Kidney (tissue), 14 donors: Measurements from ENCODE around the gene MAN1B1. TPM values are rescaled to one million over a fixed set of nuclear protein-coding genes. Genes with fewer than 3 reads are reported as not detected.

ENCODE experiments used
- DNase-seq, 5 donors: peaks; one replicate each; pipeline ENCODE4 v3.0.0-alpha.2; 2013 to 2020
- FAIRE-seq: peaks from 2 replicates; lab custom pipeline; 2012; peaks lifted over from hg19 to GRCh38; lab: Jason Lieb, UNC
- H3K27ac ChIP-seq, 2 donors: one replicate each; pipeline ENCODE4 v1.7.0; 2013; ENCODE audit warnings: low read depth in 2 of 2, low read length in 2 of 2, inconsistent platforms in 1 of 2
- H3K27me3 ChIP-seq: one replicate; pipeline ENCODE4 v1.7.1; 2013; ENCODE audit warnings: low read length, inconsistent platforms; ENCODE audit not compliant: control insufficient read depth, insufficient read depth
- H3K36me3 ChIP-seq, 3 donors: one replicate each; pipeline versions ENCODE4 v1.7.0 to v1.7.1; 2013; ENCODE audit warnings: low read length in 3 of 3, control low read depth in 1 of 3, inconsistent platforms in 1 of 3; ENCODE audit not compliant: insufficient read depth in 3 of 3, control insufficient read depth in 2 of 3
- H3K4me1 ChIP-seq, 3 donors: one replicate each; pipeline versions ENCODE4 v1.7.0 to v1.7.1; 2013; ENCODE audit warnings: low read length in 3 of 3, inconsistent platforms in 1 of 3, low read depth in 1 of 3; ENCODE audit not compliant: control insufficient read depth in 2 of 3, insufficient read depth in 2 of 3
- H3K4me3 ChIP-seq, 3 donors: one replicate each; pipeline versions ENCODE4 v1.7.0 to v1.8.1; 2013; ENCODE audit warnings: low read length in 3 of 3, control low read depth in 1 of 3, inconsistent platforms in 1 of 3
- H3K9ac ChIP-seq, 3 donors: one replicate each; pipeline versions ENCODE4 v1.7.0 to v1.7.1; 2013; ENCODE audit warnings: low read length in 3 of 3, control low read depth in 1 of 3, inconsistent platforms in 1 of 3
- H3K9me3 ChIP-seq, 3 donors: one replicate each; pipeline versions ENCODE4 v1.7.0 to v1.7.1; 2013; ENCODE audit warnings: low read length in 3 of 3, control low read depth in 1 of 3, inconsistent platforms in 1 of 3; ENCODE audit not compliant: control insufficient read depth in 2 of 3, insufficient read depth in 1 of 3
- intact Hi-C: fragments of 100-400 bp; cut with DNase I; formaldehyde crosslinking; loops from one replicate; pipeline ENCODE4 v1.11.1; 2022
- polyA plus RNA-seq: library from polyadenylated mRNA; stranded (reverse); fragments of 350-450 nt; fragmentation: Illumina TruSeq; extraction: RNeasy Lipid Tissue Mini Kit (QIAGEN cat#74804); gene quantifications from one replicate; pipeline ENCODE4 v1.2.3, GENCODE V29; 2014; ENCODE audit warnings: low read depth, low replicate concordance; ENCODE audit not compliant: insufficient read depth
- total RNA-seq: library from RNA; stranded (reverse); fragmentation: NEBNext Ultra II Directional; extraction: Animal tissue kit (Norgen Biotek cat#: 25700); gene quantifications from one replicate; pipeline ENCODE4 v1.2.1, GENCODE V29; 2021
- TF ChIP-seq, protein P1 (sequence below): IDR thresholded peaks from 3 replicates; pipeline ENCODE4 v1.5.1; 2012; ENCODE audit warnings: mild to moderate bottlenecking, moderate library complexity, borderline replicate concordance; ENCODE audit not compliant: insufficient read depth; ENCODE audit errors: extremely low read depth
- donor health status: control.
- donor health status: control.
- donor health status: control.
- donor health status: control.
- donor health status: control.
- donor health status: DM: yes; HTN: yes; CAD: no.
- donor health status: Normal renal cell carcinoma (clear cell type).

MAN1B1 gene
- total and polyA plus RNA-seq, 2 donors from 2014 or later = 57.3 to 63.2 TPM

DNA sequence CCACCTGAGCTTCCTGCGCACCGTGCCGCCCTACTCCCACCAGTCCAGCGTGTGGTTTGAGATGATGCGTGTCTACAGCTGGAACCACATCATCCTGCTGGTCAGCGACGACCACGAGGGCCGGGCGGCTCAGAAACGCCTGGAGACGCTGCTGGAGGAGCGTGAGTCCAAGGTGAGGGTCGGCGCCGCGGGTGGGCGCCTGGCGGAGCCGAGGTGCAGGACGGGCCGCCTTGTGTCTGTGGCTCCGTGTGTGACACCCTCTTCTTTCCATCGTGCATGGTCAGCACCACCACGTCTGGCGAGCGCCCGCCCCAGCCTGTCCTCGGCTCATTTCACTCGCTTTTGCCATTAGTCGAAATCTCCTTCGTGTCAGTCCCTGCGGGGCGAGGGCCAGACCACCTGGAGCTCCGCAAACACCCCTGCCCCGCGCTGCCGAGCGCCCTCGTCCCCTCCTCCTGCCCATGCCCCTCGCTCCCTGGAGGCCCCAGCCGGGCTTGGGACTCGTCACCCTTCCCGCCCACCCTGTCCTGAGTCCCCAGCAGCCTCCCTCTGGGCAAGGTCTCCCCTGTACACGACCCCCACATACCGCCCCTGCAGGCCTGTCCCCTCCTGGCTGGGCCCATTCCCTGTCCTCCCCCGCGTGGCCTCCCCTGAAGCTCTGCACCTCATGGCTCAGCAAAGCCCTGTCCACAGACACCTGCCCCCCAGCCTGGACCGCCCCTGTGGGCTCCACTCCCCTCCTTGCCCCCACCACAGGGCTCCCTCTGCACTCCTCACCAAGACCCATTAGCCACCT lies 59.1 kb downstream of the MAN1B1 start:
- no peak overlapping the region for H3K4me3 ChIP-seq
- no peak overlapping the region for H3K9ac ChIP-seq
- TF ChIP-seq, protein P1, sequence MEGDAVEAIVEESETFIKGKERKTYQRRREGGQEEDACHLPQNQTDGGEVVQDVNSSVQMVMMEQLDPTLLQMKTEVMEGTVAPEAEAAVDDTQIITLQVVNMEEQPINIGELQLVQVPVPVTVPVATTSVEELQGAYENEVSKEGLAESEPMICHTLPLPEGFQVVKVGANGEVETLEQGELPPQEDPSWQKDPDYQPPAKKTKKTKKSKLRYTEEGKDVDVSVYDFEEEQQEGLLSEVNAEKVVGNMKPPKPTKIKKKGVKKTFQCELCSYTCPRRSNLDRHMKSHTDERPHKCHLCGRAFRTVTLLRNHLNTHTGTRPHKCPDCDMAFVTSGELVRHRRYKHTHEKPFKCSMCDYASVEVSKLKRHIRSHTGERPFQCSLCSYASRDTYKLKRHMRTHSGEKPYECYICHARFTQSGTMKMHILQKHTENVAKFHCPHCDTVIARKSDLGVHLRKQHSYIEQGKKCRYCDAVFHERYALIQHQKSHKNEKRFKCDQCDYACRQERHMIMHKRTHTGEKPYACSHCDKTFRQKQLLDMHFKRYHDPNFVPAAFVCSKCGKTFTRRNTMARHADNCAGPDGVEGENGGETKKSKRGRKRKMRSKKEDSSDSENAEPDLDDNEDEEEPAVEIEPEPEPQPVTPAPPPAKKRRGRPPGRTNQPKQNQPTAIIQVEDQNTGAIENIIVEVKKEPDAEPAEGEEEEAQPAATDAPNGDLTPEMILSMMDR = no peak
- no peaks in the 10 kb centered on the region for H3K36me3 ChIP-seq
- H3K4me1 ChIP-seq = no peaks in the 10 kb centered on the region
- H3K27me3 ChIP-seq = peaks cover 6% of the 10 kb centered on the region
- H3K27ac ChIP-seq = no peak overlapping the region
- DNase-seq = peak in 1 of 5 donors; percentile 72
- intact Hi-C loops = no loop called here
- no peaks in the 10 kb centered on the region for H3K9me3 ChIP-seq
- no peak for FAIRE-seq

- Histone ChIP-seq H3K4me3 (no peak overlapping the region), H3K4me1 (no peaks in the 10 kb centered on the region), H3K36me3 (no peaks in the 10 kb centered on the region), H3K27ac (no peak overlapping the region), H3K27me3 (peaks cover 6% of the 10 kb centered on the region), H3K9me3 (no peaks in the 10 kb centered on the region), H3K9ac (no peak overlapping the region)
- no peak for FAIRE-seq
- intact Hi-C loops = no loop called here
- TF ChIP-seq, protein P1 = no peak
- DNase-seq = no peak
These were observed 59.7 kb downstream of the MAN1B1 start for GRCh38 chr9:137146527-137146918.

- no peak for FAIRE-seq
These were observed 60.5 kb downstream of the MAN1B1 start for GRCh38 chr9:137147091-137147792.

More at GRCh38 chr9:137147091-137147792, 60.5 kb downstream of the MAN1B1 start:
- no peak overlapping the region for H3K9ac ChIP-seq
- peak overlapping the region in 1 of 3 donors; percentile 11 for H3K4me3 ChIP-seq
- DNase-seq = no peak
- intact Hi-C loops = no loop called here
- H3K4me1 ChIP-seq = no peaks in the 10 kb centered on the region
- no peak overlapping the region for H3K27ac ChIP-seq
- no peaks in the 10 kb centered on the region for H3K9me3 ChIP-seq
- TF ChIP-seq, protein P1 = no peak
- H3K27me3 ChIP-seq = peaks cover 5% of the 10 kb centered on the region
- H3K36me3 ChIP-seq = no peaks in the 10 kb centered on the region
